H9 (cell line): ENCODE results near the gene NPTX1. TPM values are rescaled to one million over a fixed set of nuclear protein-coding genes. Genes with fewer than 3 reads are reported as not detected.

Experiments used
- DNase-seq: peaks from one replicate; pipeline ENCODE4 v3.0.0-alpha.2; 2017
- H2AFZ ChIP-seq: one replicate; pipeline ENCODE4 v1.6.1; 2013; ENCODE audit warnings: mild to moderate bottlenecking, low read length, control low read depth, moderate library complexity
- H2AK5ac ChIP-seq: 2 replicates; pipeline ENCODE4 v1.6.1; 2013; ENCODE audit warnings: low read length, control low read depth, mixed read lengths; ENCODE audit not compliant: insufficient read length
- H2BK120ac ChIP-seq: one replicate; pipeline ENCODE4 v1.6.1; 2013; ENCODE audit warnings: low read depth, mild to moderate bottlenecking, low read length, control low read depth, inconsistent platforms; ENCODE audit not compliant: poor library complexity, severe bottlenecking
- H2BK12ac ChIP-seq: 2 replicates; pipeline ENCODE4 v1.6.1; 2013; ENCODE audit warnings: low read length, control low read depth, mixed read lengths, low read depth; ENCODE audit not compliant: insufficient read length
- H2BK15ac ChIP-seq: 2 replicates; pipeline ENCODE4 v1.6.1; 2013; ENCODE audit warnings: low read depth, low read length, control low read depth
- H2BK20ac ChIP-seq: one replicate; pipeline ENCODE4 v1.6.1; 2013; ENCODE audit warnings: low read depth, mild to moderate bottlenecking, low read length, control low read depth, inconsistent platforms; ENCODE audit not compliant: poor library complexity, severe bottlenecking
- H2BK5ac ChIP-seq: 2 replicates; pipeline ENCODE4 v1.6.1; 2013; ENCODE audit warnings: low read length, control low read depth, mixed read lengths; ENCODE audit not compliant: insufficient read length
- H3K14ac ChIP-seq: 2 replicates; pipeline ENCODE4 v1.6.1; 2013; ENCODE audit warnings: low read length, control low read depth; ENCODE audit not compliant: insufficient read depth
- H3K18ac ChIP-seq: 2 replicates; pipeline ENCODE4 v1.6.1; 2013; ENCODE audit warnings: low read depth, mild to moderate bottlenecking, mixed read lengths, low read length, control low read depth; ENCODE audit not compliant: insufficient read length
- H3K23ac ChIP-seq: 2 replicates; pipeline ENCODE4 v1.6.1; 2013; ENCODE audit warnings: low read length, control low read depth, mixed read lengths, low read depth; ENCODE audit not compliant: insufficient read length
- H3K23me2 ChIP-seq: 2 replicates; pipeline ENCODE4 v1.6.1; 2013; ENCODE audit warnings: low read depth, mild to moderate bottlenecking, mixed read lengths, low read length, control low read depth; ENCODE audit not compliant: insufficient read length, poor library complexity, severe bottlenecking
- H3K27ac ChIP-seq: 2 replicates; pipeline ENCODE4 v1.5.1; 2013; ENCODE audit warnings: low read length, control low read depth, mixed read lengths, low read depth; ENCODE audit not compliant: insufficient read length
- H3K27me3 ChIP-seq: 2 replicates; pipeline ENCODE4 v1.6.1; 2013; ENCODE audit warnings: low read length, control low read depth, inconsistent platforms; ENCODE audit not compliant: insufficient read depth
- H3K4ac ChIP-seq: 2 replicates; pipeline ENCODE4 v1.6.1; 2013; ENCODE audit warnings: low read depth, mild to moderate bottlenecking, control low read depth, inconsistent platforms, low read length, moderate library complexity
- H3K4me1 ChIP-seq: 2 replicates; pipeline ENCODE4 v1.6.1; 2013; ENCODE audit warnings: low read length, control low read depth, inconsistent platforms; ENCODE audit not compliant: insufficient read depth
- H3K4me2 ChIP-seq: 2 replicates; pipeline ENCODE4 v1.6.1; 2013; ENCODE audit warnings: low read length, control low read depth, mixed read lengths; ENCODE audit not compliant: insufficient read length, insufficient read depth
- H3K56ac ChIP-seq: 2 replicates; pipeline ENCODE4 v1.6.1; 2013; ENCODE audit warnings: low read depth, mild to moderate bottlenecking, mixed read lengths, low read length, control low read depth; ENCODE audit not compliant: insufficient read length
- H3K79me1 ChIP-seq: 2 replicates; pipeline ENCODE4 v1.6.1; 2013; ENCODE audit warnings: low read depth, mild to moderate bottlenecking, moderate library complexity, low read length, control low read depth, inconsistent platforms; ENCODE audit not compliant: insufficient read depth, poor library complexity, severe bottlenecking
- H3K79me2 ChIP-seq: 2 replicates; pipeline ENCODE4 v1.6.1; 2013; ENCODE audit warnings: low read length, control low read depth, inconsistent platforms; ENCODE audit not compliant: insufficient read depth
- H3K9ac ChIP-seq: 2 replicates; pipeline ENCODE4 v1.6.1; 2013; ENCODE audit warnings: low read length, control low read depth, mixed read lengths; ENCODE audit not compliant: insufficient read length; ENCODE audit errors: extremely low read depth
- H3K9me3 ChIP-seq: one replicate; pipeline ENCODE4 v1.6.1; 2013; ENCODE audit warnings: low read depth, low read length, inconsistent platforms; ENCODE audit not compliant: control insufficient read depth
- H3T11ph ChIP-seq: one replicate; pipeline ENCODE4 v1.6.1; 2013; ENCODE audit warnings: mild to moderate bottlenecking, low read length, control low read depth, inconsistent platforms
- H4K20me1 ChIP-seq: one replicate; pipeline ENCODE4 v1.6.1; 2013; ENCODE audit not compliant: control insufficient read depth, insufficient read length, insufficient read depth
- H4K5ac ChIP-seq: 2 replicates; pipeline ENCODE4 v1.6.1; 2013; ENCODE audit warnings: low read depth, mild to moderate bottlenecking, mixed read lengths, low read length, control low read depth; ENCODE audit not compliant: insufficient read length
- H4K8ac ChIP-seq: replicated peaks from 2 replicates; pipeline ENCODE4 v1.6.1; 2013; ENCODE audit warnings: low read length, control low read depth, mixed read lengths, low read depth; ENCODE audit not compliant: insufficient read length
- H4K91ac ChIP-seq: 2 replicates; pipeline ENCODE4 v1.6.1; 2013; ENCODE audit warnings: low read depth, mild to moderate bottlenecking, moderate library complexity, mixed read lengths, low read length, control low read depth; ENCODE audit not compliant: insufficient read length
- H3K27ac Mint-ChIP-seq, 3 experiments: 2 replicates in 2 of 3; 3 replicates in 1 of 3; pipeline ENCODE4 v1.8.0; 2020 to 2021; ENCODE audit warnings: mixed read lengths in 3 of 3, mild to moderate bottlenecking in 1 of 3, moderate library complexity in 1 of 3
- H3K27me3 Mint-ChIP-seq: 2 replicates; pipeline ENCODE4 v1.8.0; 2021; ENCODE audit warnings: low read depth, mild to moderate bottlenecking, moderate library complexity, mixed read lengths
- H3K36me3 Mint-ChIP-seq, 3 experiments: 2 replicates in 2 of 3; 3 replicates in 1 of 3; pipeline ENCODE4 v1.8.0; 2020 to 2021; ENCODE audit warnings: low read depth in 3 of 3, mixed read lengths in 3 of 3; ENCODE audit not compliant: insufficient read depth in 1 of 3
- H3K4me1 Mint-ChIP-seq, 2 experiments: 2 replicates each; pipeline ENCODE4 v1.8.0; 2020; ENCODE audit warnings: mixed read lengths in 2 of 2
- H3K4me3 Mint-ChIP-seq, 2 experiments: 2 replicates in 1 of 2; 3 replicates in 1 of 2; pipeline ENCODE4 v1.8.0; 2020 to 2021; ENCODE audit warnings: mild to moderate bottlenecking in 2 of 2, mixed read lengths in 2 of 2, moderate library complexity in 1 of 2
- H3K9me3 Mint-ChIP-seq, 2 experiments: 2 replicates in 1 of 2; 3 replicates in 1 of 2; pipeline ENCODE4 v1.8.0; 2020; ENCODE audit warnings: mild to moderate bottlenecking in 2 of 2, mixed read lengths in 2 of 2, moderate library complexity in 1 of 2
- CTCF ChIP-seq: fragments of 200-600 bp; sonication (generic); conservative IDR thresholded peaks from 3 replicates; pipeline ENCODE4 v1.8.0; 2021; ENCODE audit warnings: antibody characterized with exemption, mild to moderate bottlenecking
- WGBS: extraction: QIAGEN DNeasy Blood & Tissue Kit; methylation state at CpG from one replicate; pipeline ENCODE4 v1.1.7; 2013; ENCODE audit warnings: missing lambda C conversion rate, low lambda C conversion rate, mixed read lengths; ENCODE audit not compliant: insufficient read length; ENCODE audit errors: extremely low coverage; 5-methylcytosine and 5-hydroxymethylcytosine counted together
- total RNA-seq: library from RNA; stranded (reverse); gene quantifications from 2 replicates; pipeline ENCODE4 v1.2.1, GENCODE V29; 2021

NPTX1 gene
- total RNA-seq, 1 experiment from 2014 or later, result 20.5 TPM

GRCh38 chr17:80432961-80433550, 43.4 kb downstream of the NPTX1 start:
- no peaks in the 10 kb centered on the region for H3K27me3 ChIP-seq
- no peaks in the 10 kb centered on the region for H4K20me1 ChIP-seq
- H3K27me3 Mint-ChIP-seq, result peaks cover 34% of the 10 kb centered on the region
- H3K4ac ChIP-seq, result no peak overlapping the region
- no peaks in the 10 kb centered on the region for H3K4me1 ChIP-seq
- no peak for TF ChIP-seq CTCF
- no CpG with 5 or more reads among the region's 6 CpGs for whole genome bisulfite sequencing
- H3K9ac ChIP-seq, result no peak overlapping the region
- H3K4me2 ChIP-seq, result no peak overlapping the region
- no peak overlapping the region for H4K5ac ChIP-seq
- no peak overlapping the region for H3K27ac ChIP-seq
- no peak overlapping the region for H2BK120ac ChIP-seq
- no peaks in the 10 kb centered on the region for H3K9me3 ChIP-seq
- H3K23ac ChIP-seq, result no peak overlapping the region
- H3K4me1 Mint-ChIP-seq, result no peaks in the 10 kb centered on the region
- H3K18ac ChIP-seq, result no peak overlapping the region
- no peak overlapping the region for H2BK15ac ChIP-seq
- no peaks in the 10 kb centered on the region for H3K79me2 ChIP-seq
- H2BK20ac ChIP-seq, result no peak overlapping the region
- no peak overlapping the region for H4K91ac ChIP-seq
- no peak overlapping the region for H2BK12ac ChIP-seq
- no peak overlapping the region for H3T11ph ChIP-seq
- H4K8ac ChIP-seq, result no peak overlapping the region
- H3K9me3 Mint-ChIP-seq, result peaks cover 0 to 3% of the 10 kb centered on the region in 2 experiments; a peak in 1 of 5 replicates
- H2AK5ac ChIP-seq, result no peak overlapping the region
- H2AFZ ChIP-seq, result no peak overlapping the region
- H3K4me3 Mint-ChIP-seq, result no peak overlapping the region
- H3K23me2 ChIP-seq, result no peaks in the 10 kb centered on the region
- no peak for DNase-seq
- no peak overlapping the region for H3K27ac Mint-ChIP-seq
- no peak overlapping the region for H3K56ac ChIP-seq
- no peak overlapping the region for H2BK5ac ChIP-seq
- H3K14ac ChIP-seq, result no peak overlapping the region
- H3K36me3 Mint-ChIP-seq, result no peaks in the 10 kb centered on the region
- no peaks in the 10 kb centered on the region for H3K79me1 ChIP-seq
